Tibial artery (tissue), 4 donors: ENCODE results near the gene JUNB.
"Not testable (repeated sequence)": the region's sequence is repeated elsewhere in the genome, so short reads cannot be mapped to it uniquely, and the experiment has no call there.

Source experiments
- DNase-seq, 2 donors: peaks; one replicate each; pipeline ENCODE4 v3.0.0-alpha.2; 2019
- H3K27ac ChIP-seq, 2 donors: fragments of 200-600 bp; sonication (generic) in 1 of 2; 1 replicate in 1 of 2; 2 replicates in 1 of 2; pipeline ENCODE4 v1.5.1; 2018 to 2019; ENCODE audit warnings: mild to moderate bottlenecking in 1 of 2
- H3K27me3 ChIP-seq, 2 donors: fragments of 200-600 bp; sonication (generic) in 1 of 2; one replicate each; pipeline versions ENCODE4 v1.5.1 to v1.6.0; 2016 to 2019
- H3K36me3 ChIP-seq, 3 donors: fragments of 200-600 bp; sonication (generic) in 2 of 3; one replicate each; pipeline ENCODE4 v1.5.1; 2016 to 2019; ENCODE audit warnings: mild to moderate bottlenecking in 2 of 3
- H3K4me1 ChIP-seq, 4 donors: fragments of 200-600 bp; sonication (generic) in 2 of 4; 1 replicate in 3 of 4; 2 replicates in 1 of 4; pipeline ENCODE4 v1.5.1; 2016 to 2019
- H3K4me3 ChIP-seq, 2 donors: fragments of 200-600 bp; sonication (generic) in 1 of 2; 1 replicate in 1 of 2; 2 replicates in 1 of 2; pipeline ENCODE4 v1.5.1; 2018 to 2019; ENCODE audit warnings: mild to moderate bottlenecking in 2 of 2
- H3K9me3 ChIP-seq, 3 donors: fragments of 200-600 bp; sonication (generic) in 1 of 3; one replicate each; pipeline ENCODE4 v1.5.1; 2016 to 2019
- CTCF ChIP-seq, 2 experiments: fragments of 200-600 bp in 1 of 2; fragments of 450-650 bp in 1 of 2; IDR thresholded peaks; one replicate each; pipeline ENCODE4 v1.5.1; 2017 to 2019; ENCODE audit warnings: antibody characterized with exemption in 2 of 2, mild to moderate bottlenecking in 1 of 2, moderate library complexity in 1 of 2
- intact Hi-C: fragments of 100-400 bp; cut with DNase I; formaldehyde crosslinking; loops from one replicate; pipeline ENCODE4 v1.15.0; 2023; ENCODE audit warnings: low total_unique reads

The JUNB gene

GRCh38 chr19:12815088-12815487, 23.8 kb downstream of the JUNB start:
- H3K4me3 ChIP-seq, result no peak overlapping the region
- H3K27me3 ChIP-seq, result no peaks in the 10 kb centered on the region
- intact Hi-C loops, result no loop called here

GRCh38 chr19:12817188-12817587, 25.9 kb downstream of the JUNB start:
- H3K4me3 ChIP-seq, H3K9me3 ChIP-seq, H3K4me1 ChIP-seq, intact Hi-C loops, H3K27me3 ChIP-seq, DNase-seq, H3K27ac ChIP-seq: not testable (repeated sequence)
- peaks cover 0 to 21% (median 0%) of the 10 kb centered on the region in 3 donors for H3K36me3 ChIP-seq

More at GRCh38 chr19:12815088-12815487, 23.8 kb downstream of the JUNB start:
- no peak for DNase-seq
- H3K9me3 ChIP-seq, result no peaks in the 10 kb centered on the region
- TF ChIP-seq CTCF (IDR thresholded peaks at IDR 0.05), result no peak
- no peak overlapping the region for H3K27ac ChIP-seq
- H3K4me1 ChIP-seq, result no peaks in the 10 kb centered on the region
- H3K36me3 ChIP-seq, result peaks cover 0 to 29% (median 0%) of the 10 kb centered on the region in 3 donors

GRCh38 chr19:12817810-12818209, 26.5 kb downstream of the JUNB start:
- H3K36me3 ChIP-seq, result peaks cover 0 to 17% (median 0%) of the 10 kb centered on the region in 3 donors
- DNase-seq, H3K4me1 ChIP-seq, H3K27ac ChIP-seq, H3K4me3 ChIP-seq, H3K27me3 ChIP-seq, intact Hi-C loops, H3K9me3 ChIP-seq: not testable (repeated sequence)

- peaks cover 0 to 5% (median 3%) of the 10 kb centered on the region in 4 donors for H3K4me1 ChIP-seq
- no peak overlapping the region for H3K27ac ChIP-seq
- intact Hi-C loops, result no loop called here
- DNase-seq, result no peak
- peaks cover 0 to 42% of the 10 kb centered on the region in 2 donors for H3K27me3 ChIP-seq
- H3K9me3 ChIP-seq, result no peaks in the 10 kb centered on the region
- H3K4me3 ChIP-seq, result no peak overlapping the region
- TF ChIP-seq CTCF (IDR thresholded peaks at IDR 0.05), result no peak
- no peaks in the 10 kb centered on the region for H3K36me3 ChIP-seq
Measured at GRCh38 chr19:12821761-12822160, 30.5 kb downstream of the JUNB start.

GRCh38 chr19:12825254-12826131, 34.2 kb downstream of the JUNB start:
- no peaks in the 10 kb centered on the region for H3K9me3 ChIP-seq
- intact Hi-C loops, result no loop called here
- H3K27me3 ChIP-seq, result peaks cover 3 to 80% of the 10 kb centered on the region in 2 donors
- no peaks in the 10 kb centered on the region for H3K36me3 ChIP-seq
- no peak overlapping the region for H3K4me3 ChIP-seq
- H3K27ac ChIP-seq, result no peak overlapping the region
- H3K4me1 ChIP-seq, result peaks cover 0 to 10% (median 3%) of the 10 kb centered on the region in 4 donors
- TF ChIP-seq CTCF (IDR thresholded peaks at IDR 0.05), result no peak
- no peak for DNase-seq

- TF ChIP-seq CTCF (IDR thresholded peaks at IDR 0.05), result no peak
- H3K27me3 ChIP-seq, result peaks cover 3 to 97% of the 10 kb centered on the region in 2 donors
- H3K9me3 ChIP-seq, result no peaks in the 10 kb centered on the region
- intact Hi-C loops, result no loop called here
- DNase-seq, result no peak
- no peaks in the 10 kb centered on the region for H3K36me3 ChIP-seq
- peaks cover 0 to 17% (median 13%) of the 10 kb centered on the region in 4 donors for H3K4me1 ChIP-seq
- no peak overlapping the region for H3K4me3 ChIP-seq
- no peak overlapping the region for H3K27ac ChIP-seq
Measured at GRCh38 chr19:12828494-12828893, 37.2 kb downstream of the JUNB start.
